Neural cell (in vitro differentiated cells): ENCODE data around the gene CDC25B. TPM values are rescaled to one million over a fixed set of nuclear protein-coding genes. Genes with fewer than 3 reads are reported as not detected.

Experiments used
- H2AFZ ChIP-seq: fragments of 200-600, 300-800 bp; sonication (generic), shearing (Covaris generic); 2 replicates; pipeline ENCODE4 v1.6.0; 2014; ENCODE audit warnings: low read depth, mild to moderate bottlenecking, antibody characterized with exemption, low read length, moderate library complexity
- H3F3A ChIP-seq: fragments of 200-600 bp; shearing (Covaris generic); 2 replicates; pipeline ENCODE4 v1.6.1; 2016; ENCODE audit warnings: mild to moderate bottlenecking, moderate library complexity, mixed read lengths, antibody characterized with exemption, low read length; ENCODE audit not compliant: insufficient read depth, poor library complexity, severe bottlenecking
- H3K27ac ChIP-seq: fragments of 200-600, 300-800 bp; sonication (generic), shearing (Covaris generic); 2 replicates; pipeline ENCODE4 v1.5.1; 2014; ENCODE audit warnings: mild to moderate bottlenecking, low read length, moderate library complexity
- H3K27me3 ChIP-seq: fragments of 300-800, 200-600 bp; sonication (generic), shearing (Covaris generic); 2 replicates; pipeline ENCODE4 v1.6.0; 2014; ENCODE audit warnings: mild to moderate bottlenecking, low read depth, low read length, moderate library complexity; ENCODE audit not compliant: insufficient read depth
- H3K36me3 ChIP-seq: fragments of 300-800, 200-600 bp; sonication (generic), shearing (Covaris generic); 2 replicates; pipeline ENCODE4 v1.5.1; 2014; ENCODE audit warnings: mild to moderate bottlenecking, antibody characterized with exemption, low read length, moderate library complexity; ENCODE audit not compliant: insufficient read depth
- H3K4me2 ChIP-seq: fragments of 300-800, 200-600 bp; sonication (generic), shearing (Covaris generic); 2 replicates; pipeline ENCODE4 v1.6.0; 2014; ENCODE audit warnings: mild to moderate bottlenecking, low read length
- H3K4me3 ChIP-seq: fragments of 300-800, 200-600 bp; sonication (generic), shearing (Covaris generic); 2 replicates; pipeline ENCODE4 v1.5.1; 2014; ENCODE audit warnings: mild to moderate bottlenecking, low read length, moderate library complexity
- H3K79me2 ChIP-seq: fragments of 200-600 bp; shearing (Covaris generic); replicated peaks from 2 replicates; pipeline ENCODE4 v1.6.0; 2014; ENCODE audit warnings: mild to moderate bottlenecking, low read length, moderate library complexity; ENCODE audit not compliant: insufficient read depth
- H3K9ac ChIP-seq: fragments of 300-800, 200-600 bp; sonication (generic), shearing (Covaris generic); 2 replicates; pipeline ENCODE4 v1.6.1; 2016; ENCODE audit warnings: mild to moderate bottlenecking, low read length, mixed read lengths
- H3K9me2 ChIP-seq: fragments of 200-600 bp; shearing (Covaris generic); 2 replicates; pipeline ENCODE4 v1.6.1; 2016; ENCODE audit warnings: mild to moderate bottlenecking, low read length, mixed read lengths; ENCODE audit not compliant: insufficient read depth
- H3K9me3 ChIP-seq: fragments of 200-600, 300-800 bp; sonication (generic), shearing (Covaris generic); 2 replicates; pipeline ENCODE4 v1.6.1; 2016; ENCODE audit warnings: mild to moderate bottlenecking, mixed run types, low read length, moderate library complexity, mixed read lengths
- H4K20me1 ChIP-seq: fragments of 200-600 bp; shearing (Covaris generic); 2 replicates; pipeline ENCODE4 v1.6.1; 2016; ENCODE audit warnings: mild to moderate bottlenecking, mixed run types; ENCODE audit not compliant: insufficient read depth
- EP300 ChIP-seq: fragments of 450-650 bp; conservative IDR thresholded peaks from 2 replicates; pipeline ENCODE4 v1.6.1; 2014; ENCODE audit warnings: antibody characterized with exemption, mild to moderate bottlenecking, moderate library complexity; ENCODE audit not compliant: poor library complexity, severe bottlenecking
- EZH2 ChIP-seq: fragments of 200-600, 300-800 bp; shearing (Covaris generic), sonication (generic); IDR thresholded peaks from 2 replicates; pipeline ENCODE4 v1.6.1; 2014; ENCODE audit warnings: antibody characterized with exemption, low read length, borderline replicate concordance, mild to moderate bottlenecking; ENCODE audit not compliant: insufficient read depth, poor library complexity, severe bottlenecking
- MXI1 ChIP-seq: fragments of 450-650 bp; conservative IDR thresholded peaks from 2 replicates; pipeline ENCODE4 v1.6.1; 2014; ENCODE audit warnings: antibody characterized with exemption, mild to moderate bottlenecking; ENCODE audit not compliant: poor library complexity, severe bottlenecking
- POLR2AphosphoS5 ChIP-seq: IDR thresholded peaks from 2 replicates; pipeline ENCODE4 v1.6.1; 2012
- RAD21 ChIP-seq: fragments of 450-650 bp; conservative IDR thresholded peaks from 2 replicates; pipeline ENCODE4 v1.6.1; 2014; ENCODE audit warnings: antibody characterized with exemption, mild to moderate bottlenecking, moderate library complexity
- SMC3 ChIP-seq: fragments of 450-650 bp; conservative IDR thresholded peaks from 2 replicates; pipeline ENCODE4 v1.6.1; 2014; ENCODE audit warnings: antibody characterized with exemption, mild to moderate bottlenecking, moderate library complexity; ENCODE audit not compliant: poor library complexity
- TAF1 ChIP-seq: IDR thresholded peaks from 2 replicates; pipeline ENCODE4 v1.6.1; 2012; ENCODE audit warnings: low read depth
- polyA plus RNA-seq: library from polyadenylated mRNA; depleted of rRNA; stranded (reverse); fragments of >200 nt; gene quantifications from 2 replicates; pipeline ENCODE4 v1.2.3, GENCODE V29; 2014
- TF ChIP-seq, protein P1 (sequence below): IDR thresholded peaks from 2 replicates; pipeline ENCODE4 v1.6.1; 2012; ENCODE audit warnings: borderline replicate concordance
- TF ChIP-seq, protein P2 (sequence below): fragments of 450-650 bp; IDR thresholded peaks from 2 replicates; pipeline ENCODE4 v1.5.1; 2014; ENCODE audit warnings: antibody characterized with exemption, mild to moderate bottlenecking, moderate library complexity; ENCODE audit not compliant: poor library complexity, severe bottlenecking

The CDC25B gene
- polyA plus RNA-seq, 1 donor from 2014 or later: 26.5 TPM

DNA sequence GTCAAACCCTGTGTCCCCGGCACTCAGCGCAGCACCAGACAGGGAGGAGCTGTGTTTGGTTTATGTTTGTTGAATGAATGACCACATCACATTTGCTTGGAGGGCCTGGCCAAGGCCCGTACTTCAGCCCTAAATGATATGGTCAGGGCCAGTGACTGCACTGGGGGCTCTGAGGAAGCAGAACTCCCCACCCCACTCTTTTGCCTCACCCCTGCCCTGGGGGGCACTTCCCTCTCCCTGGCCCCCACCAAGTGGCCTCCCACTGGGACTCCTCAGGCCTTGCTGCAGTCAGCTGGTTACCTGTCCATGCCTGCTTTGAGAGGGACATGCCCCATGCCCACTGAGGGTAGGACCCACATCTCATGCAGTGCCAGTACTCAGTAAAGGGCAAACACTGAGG lies 31.5 kb upstream of the CDC25B start:
- H3K79me2 ChIP-seq: peaks cover 20% of the 10 kb centered on the region

GRCh38 chr20:3765171-3765882 lies 30.8 kb upstream of the CDC25B start:
- Histone ChIP-seq H2AFZ (no peak overlapping the region), H3F3A (no peaks in the 10 kb centered on the region), H4K20me1 (no peaks in the 10 kb centered on the region), H3K9me3 (no peaks in the 10 kb centered on the region), H3K4me2 (no peak overlapping the region), H3K9ac (peak overlapping the region; percentile 16), H3K79me2 (peaks cover 20% of the 10 kb centered on the region), H3K4me3 (peak overlapping the region; percentile 100), H3K9me2 (no peaks in the 10 kb centered on the region), H3K27me3 (no peaks in the 10 kb centered on the region), H3K27ac (no peak overlapping the region), H3K36me3 (no peaks in the 10 kb centered on the region)
- TF ChIP-seq, protein P1, sequence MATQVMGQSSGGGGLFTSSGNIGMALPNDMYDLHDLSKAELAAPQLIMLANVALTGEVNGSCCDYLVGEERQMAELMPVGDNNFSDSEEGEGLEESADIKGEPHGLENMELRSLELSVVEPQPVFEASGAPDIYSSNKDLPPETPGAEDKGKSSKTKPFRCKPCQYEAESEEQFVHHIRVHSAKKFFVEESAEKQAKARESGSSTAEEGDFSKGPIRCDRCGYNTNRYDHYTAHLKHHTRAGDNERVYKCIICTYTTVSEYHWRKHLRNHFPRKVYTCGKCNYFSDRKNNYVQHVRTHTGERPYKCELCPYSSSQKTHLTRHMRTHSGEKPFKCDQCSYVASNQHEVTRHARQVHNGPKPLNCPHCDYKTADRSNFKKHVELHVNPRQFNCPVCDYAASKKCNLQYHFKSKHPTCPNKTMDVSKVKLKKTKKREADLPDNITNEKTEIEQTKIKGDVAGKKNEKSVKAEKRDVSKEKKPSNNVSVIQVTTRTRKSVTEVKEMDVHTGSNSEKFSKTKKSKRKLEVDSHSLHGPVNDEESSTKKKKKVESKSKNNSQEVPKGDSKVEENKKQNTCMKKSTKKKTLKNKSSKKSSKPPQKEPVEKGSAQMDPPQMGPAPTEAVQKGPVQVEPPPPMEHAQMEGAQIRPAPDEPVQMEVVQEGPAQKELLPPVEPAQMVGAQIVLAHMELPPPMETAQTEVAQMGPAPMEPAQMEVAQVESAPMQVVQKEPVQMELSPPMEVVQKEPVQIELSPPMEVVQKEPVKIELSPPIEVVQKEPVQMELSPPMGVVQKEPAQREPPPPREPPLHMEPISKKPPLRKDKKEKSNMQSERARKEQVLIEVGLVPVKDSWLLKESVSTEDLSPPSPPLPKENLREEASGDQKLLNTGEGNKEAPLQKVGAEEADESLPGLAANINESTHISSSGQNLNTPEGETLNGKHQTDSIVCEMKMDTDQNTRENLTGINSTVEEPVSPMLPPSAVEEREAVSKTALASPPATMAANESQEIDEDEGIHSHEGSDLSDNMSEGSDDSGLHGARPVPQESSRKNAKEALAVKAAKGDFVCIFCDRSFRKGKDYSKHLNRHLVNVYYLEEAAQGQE: no peak
- no peak for TF ChIP-seq MXI1
- no peak for TF ChIP-seq SMC3
- TF ChIP-seq EZH2: no peak
- no peak for TF ChIP-seq POLR2AphosphoS5
- TF ChIP-seq EP300: no peak
- no peak for TF ChIP-seq TAF1
- TF ChIP-seq RAD21: no peak
- TF ChIP-seq, protein P2, sequence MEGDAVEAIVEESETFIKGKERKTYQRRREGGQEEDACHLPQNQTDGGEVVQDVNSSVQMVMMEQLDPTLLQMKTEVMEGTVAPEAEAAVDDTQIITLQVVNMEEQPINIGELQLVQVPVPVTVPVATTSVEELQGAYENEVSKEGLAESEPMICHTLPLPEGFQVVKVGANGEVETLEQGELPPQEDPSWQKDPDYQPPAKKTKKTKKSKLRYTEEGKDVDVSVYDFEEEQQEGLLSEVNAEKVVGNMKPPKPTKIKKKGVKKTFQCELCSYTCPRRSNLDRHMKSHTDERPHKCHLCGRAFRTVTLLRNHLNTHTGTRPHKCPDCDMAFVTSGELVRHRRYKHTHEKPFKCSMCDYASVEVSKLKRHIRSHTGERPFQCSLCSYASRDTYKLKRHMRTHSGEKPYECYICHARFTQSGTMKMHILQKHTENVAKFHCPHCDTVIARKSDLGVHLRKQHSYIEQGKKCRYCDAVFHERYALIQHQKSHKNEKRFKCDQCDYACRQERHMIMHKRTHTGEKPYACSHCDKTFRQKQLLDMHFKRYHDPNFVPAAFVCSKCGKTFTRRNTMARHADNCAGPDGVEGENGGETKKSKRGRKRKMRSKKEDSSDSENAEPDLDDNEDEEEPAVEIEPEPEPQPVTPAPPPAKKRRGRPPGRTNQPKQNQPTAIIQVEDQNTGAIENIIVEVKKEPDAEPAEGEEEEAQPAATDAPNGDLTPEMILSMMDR: no peak

More for the DNA sequence above, 31.5 kb upstream of the CDC25B start:
- no peaks in the 10 kb centered on the region for H3K9me2 ChIP-seq
- no peaks in the 10 kb centered on the region for H3F3A ChIP-seq
- no peaks in the 10 kb centered on the region for H3K27me3 ChIP-seq
- no peaks in the 10 kb centered on the region for H3K9me3 ChIP-seq
- TF ChIP-seq, protein P2: no peak
- TF ChIP-seq SMC3 (no peak), TAF1 (no peak), EP300 (no peak), POLR2AphosphoS5 (no peak), RAD21 (no peak), MXI1 (no peak), EZH2 (no peak)
- TF ChIP-seq, protein P1: no peak
- H3K4me2 ChIP-seq: no peak overlapping the region
- H3K27ac ChIP-seq: no peak overlapping the region
- no peaks in the 10 kb centered on the region for H4K20me1 ChIP-seq
- no peak overlapping the region for H3K9ac ChIP-seq
- no peak overlapping the region for H2AFZ ChIP-seq
- H3K4me3 ChIP-seq: peak overlapping the region; percentile 100
- H3K36me3 ChIP-seq: no peaks in the 10 kb centered on the region
